SK-N-MC (cell line): Measurements from ENCODE around the gene GPNMB.
"Not testable (repeated sequence)": the region's sequence is repeated elsewhere in the genome, so short reads cannot be mapped to it uniquely, and the experiment has no call there.

ENCODE experiments used
- DNase-seq: peaks from one replicate; pipeline ENCODE4 v3.0.0-alpha.2; 2011; ENCODE audit warnings: low read depth, low spot score
- H3K27ac ChIP-seq: fragments of 200-600 bp; sonication (generic); 2 replicates; pipeline ENCODE4 v1.5.1; 2016; ENCODE audit warnings: mixed run types
- H3K36me3 ChIP-seq: fragments of 200-600 bp; sonication (generic); 2 replicates; pipeline ENCODE4 v1.6.1; 2017; ENCODE audit warnings: antibody characterized with exemption, low read length, mixed read lengths; ENCODE audit not compliant: insufficient read depth
- H3K4me3 ChIP-seq: fragments of 200-600 bp; sonication (generic); 2 replicates; pipeline ENCODE4 v1.5.1; 2016
- H3K9ac ChIP-seq: fragments of 200-600 bp; sonication (generic); 2 replicates; pipeline ENCODE4 v1.8.0; 2017; ENCODE audit warnings: mixed run types, mixed read lengths; ENCODE audit not compliant: insufficient read length
- H3K9me3 ChIP-seq: fragments of 200-600 bp; sonication (generic); 2 replicates; pipeline ENCODE4 v1.6.1; 2017; ENCODE audit warnings: low read depth, mild to moderate bottlenecking, antibody characterized with exemption, low read length, moderate library complexity, mixed read lengths
- EZH2 ChIP-seq: fragments of 200-600 bp; sonication (generic); IDR thresholded peaks from one replicate; pipeline ENCODE4 v1.6.1; 2017; ENCODE audit warnings: antibody characterized with exemption
- FOXP2 ChIP-seq: optimal IDR thresholded peaks from 2 replicates; pipeline ENCODE3; 2011; ENCODE audit warnings: mild to moderate bottlenecking, moderate library complexity; ENCODE audit not compliant: insufficient read depth; ENCODE audit errors: extremely low read length, control extremely low read depth
- POLR2AphosphoS5 ChIP-seq: IDR thresholded peaks from 2 replicates; pipeline ENCODE4 v1.6.1; 2012; ENCODE audit warnings: mild to moderate bottlenecking, low read depth, low read length, borderline replicate concordance

Gene GPNMB

DNA sequence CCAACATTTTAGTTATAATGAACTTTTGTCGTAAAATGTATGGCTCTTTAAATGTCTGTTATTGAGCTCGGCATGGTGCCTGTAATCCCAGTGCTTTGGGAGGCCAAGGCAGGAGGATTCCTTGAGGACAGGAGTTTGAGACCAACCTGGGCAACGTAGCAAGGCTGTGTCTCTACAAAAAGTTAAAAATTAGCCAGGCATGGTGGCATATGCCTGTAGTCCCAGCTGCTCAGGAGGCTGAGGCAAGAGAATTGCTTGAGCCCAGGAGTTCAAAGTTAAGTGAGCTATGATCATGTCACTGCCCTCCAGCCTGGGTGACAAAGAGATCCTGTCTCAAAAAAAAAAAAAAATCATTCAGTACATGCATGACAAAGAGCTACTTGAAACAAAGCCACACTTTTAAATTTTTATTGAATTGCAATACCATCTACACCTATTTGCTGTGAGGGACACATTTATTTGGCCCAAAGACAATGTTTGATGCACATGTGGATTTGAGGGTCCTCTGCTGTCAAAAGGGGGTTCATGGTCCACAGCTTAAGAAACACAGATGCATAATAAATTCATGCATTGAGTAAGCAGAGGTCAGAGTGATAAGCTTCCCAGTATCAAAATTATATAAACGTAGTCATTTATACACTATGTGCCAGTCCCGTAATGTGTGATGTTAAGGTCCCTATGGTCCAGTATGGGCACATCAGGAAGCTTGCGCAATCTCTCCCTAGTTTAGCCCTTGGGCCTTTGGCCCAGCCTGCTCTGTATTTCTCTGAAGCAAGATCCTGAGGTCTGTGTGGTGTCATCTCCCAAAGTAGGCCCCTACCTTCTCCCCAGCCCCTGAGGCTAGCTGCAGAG lies 48.2 kb downstream of the GPNMB start:
- Histone ChIP-seq H3K27ac (no peak overlapping the region), H3K36me3 (no peaks in the 10 kb centered on the region), H3K4me3 (no peak overlapping the region), H3K9ac (no peak overlapping the region), H3K9me3 (no peaks in the 10 kb centered on the region)
- TF ChIP-seq FOXP2 (no peak), POLR2AphosphoS5 (no peak), EZH2 (no peak)
- DNase-seq = no peak

DNA sequence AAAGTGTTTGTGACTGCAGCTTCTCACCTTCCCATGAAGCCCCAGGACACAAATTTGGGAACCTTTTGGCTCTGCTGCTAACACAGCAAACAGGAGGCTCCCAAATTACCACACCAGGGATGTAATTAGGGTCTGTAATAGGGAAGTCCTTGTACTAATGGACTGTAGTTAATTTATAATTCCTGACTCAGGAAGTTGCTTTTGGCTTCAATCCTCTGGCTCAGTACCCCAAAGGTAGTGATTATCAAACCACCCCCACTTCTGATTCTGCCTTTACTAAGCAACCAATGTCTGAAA lies 48.8 kb downstream of the GPNMB start:
- H3K4me3 ChIP-seq = no peak overlapping the region
- no peaks in the 10 kb centered on the region for H3K9me3 ChIP-seq
- no peaks in the 10 kb centered on the region for H3K36me3 ChIP-seq
- TF ChIP-seq EZH2 (no peak), POLR2AphosphoS5 (no peak)
- no peak overlapping the region for H3K27ac ChIP-seq
- no peak overlapping the region for H3K9ac ChIP-seq
- no peak for DNase-seq

DNA sequence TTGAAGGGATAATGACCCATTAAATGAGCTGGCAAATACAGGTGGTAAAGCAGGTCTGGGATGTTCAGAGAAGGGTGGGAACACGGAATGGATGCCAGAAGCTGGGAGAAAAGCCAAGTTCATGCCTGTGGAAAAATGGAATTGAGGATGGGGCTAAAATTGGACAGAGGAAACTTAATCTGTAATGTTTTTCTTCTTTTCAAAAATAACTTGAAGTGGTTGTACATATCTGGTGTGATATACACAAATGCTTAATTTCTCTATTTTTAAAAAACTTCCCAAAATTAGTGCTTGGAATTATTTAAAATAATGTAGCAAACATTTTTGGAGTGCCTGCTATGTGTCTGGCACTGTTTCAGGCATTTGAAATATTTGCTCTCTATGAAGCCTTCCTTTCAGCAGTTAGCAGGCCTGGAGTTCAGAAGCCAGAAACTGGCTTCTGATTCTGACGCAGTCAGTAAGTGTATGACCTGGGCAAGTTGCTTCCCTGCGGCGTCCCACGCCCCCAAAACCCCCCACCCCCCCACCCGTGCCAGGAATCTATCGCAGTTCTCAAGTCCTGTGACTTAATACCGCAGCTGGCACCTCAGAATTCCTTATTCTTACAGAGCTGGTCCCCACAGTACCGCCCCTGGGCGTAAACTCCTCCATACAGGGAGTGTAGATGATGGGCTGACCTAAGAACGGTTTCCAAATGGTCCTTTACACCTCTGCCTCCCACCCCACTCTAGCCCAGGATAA lies 51.7 kb downstream of the GPNMB start:
- Histone ChIP-seq H3K4me3 (peak overlapping the region; percentile 92), H3K36me3 (peaks cover 24% of the 10 kb centered on the region), H3K9ac (peak overlapping the region; percentile 78), H3K27ac (peak overlapping the region; percentile 95), H3K9me3 (no peaks in the 10 kb centered on the region)
- no peak for DNase-seq
- TF ChIP-seq POLR2AphosphoS5 (no peak), FOXP2 (no peak), EZH2 (no peak)

DNA sequence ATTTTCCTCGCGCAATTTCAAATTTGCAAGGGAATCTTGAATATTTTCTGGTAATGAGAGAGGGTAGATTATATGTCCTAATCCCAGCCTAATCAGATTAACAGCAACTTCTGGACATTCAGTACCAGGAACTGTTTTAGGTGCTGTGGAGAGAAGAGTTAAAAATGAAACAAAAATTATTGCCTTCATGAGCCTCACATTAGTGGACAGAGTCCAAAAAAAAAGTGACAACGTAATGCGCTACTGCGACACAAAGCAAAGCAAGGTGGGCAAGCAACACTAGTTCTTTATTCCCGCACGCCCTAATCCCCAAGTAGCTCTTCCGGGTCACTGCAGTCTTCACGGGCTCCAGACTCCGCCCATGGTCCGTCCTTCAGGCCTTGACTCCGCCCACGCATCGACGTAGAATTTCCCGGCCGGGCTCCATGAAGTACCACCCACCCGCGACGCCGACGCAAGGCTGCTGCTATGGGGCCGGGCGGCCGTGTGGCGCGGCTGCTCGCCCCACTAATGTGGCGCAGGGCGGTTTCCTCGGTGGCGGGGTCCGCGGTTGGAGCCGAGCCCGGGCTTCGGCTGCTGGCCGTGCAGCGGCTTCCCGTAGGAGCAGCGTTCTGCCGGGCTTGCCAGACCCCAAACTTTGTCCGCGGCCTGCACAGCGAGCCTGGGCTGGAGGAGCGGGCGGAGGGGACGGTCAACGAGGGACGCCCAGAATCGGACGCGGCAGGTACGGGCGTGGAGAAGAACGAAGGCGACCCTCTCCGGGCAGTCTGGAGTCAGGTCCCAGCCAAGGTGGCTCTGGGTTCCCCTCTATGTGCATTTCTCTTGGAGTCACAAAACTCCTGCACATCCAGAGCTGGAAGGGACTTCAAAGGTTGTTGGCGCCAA lies 52.6 kb downstream of the GPNMB start, which contains the start of gene MALSU1:
Gene MALSU1, plus strand, starts transcription at position 455 of the 885 bp plus-strand sequence. Its CDS starts 14 bp downstream, at position 469.
- DNase-seq = peak; percentile 89
- H3K9me3 ChIP-seq = no peaks in the 10 kb centered on the region
- H3K36me3 ChIP-seq = peaks cover 31% of the 10 kb centered on the region
- peak within 1 kb of the TSS; percentile 95 for H3K27ac ChIP-seq
- TF ChIP-seq POLR2AphosphoS5 = peak; percentile 96
- TF ChIP-seq EZH2 = no peak
- TF ChIP-seq FOXP2 = peak; percentile 62
- peak within 1 kb of the TSS; percentile 92 for H3K4me3 ChIP-seq
- H3K9ac ChIP-seq = peak within 1 kb of the TSS; percentile 90

DNA sequence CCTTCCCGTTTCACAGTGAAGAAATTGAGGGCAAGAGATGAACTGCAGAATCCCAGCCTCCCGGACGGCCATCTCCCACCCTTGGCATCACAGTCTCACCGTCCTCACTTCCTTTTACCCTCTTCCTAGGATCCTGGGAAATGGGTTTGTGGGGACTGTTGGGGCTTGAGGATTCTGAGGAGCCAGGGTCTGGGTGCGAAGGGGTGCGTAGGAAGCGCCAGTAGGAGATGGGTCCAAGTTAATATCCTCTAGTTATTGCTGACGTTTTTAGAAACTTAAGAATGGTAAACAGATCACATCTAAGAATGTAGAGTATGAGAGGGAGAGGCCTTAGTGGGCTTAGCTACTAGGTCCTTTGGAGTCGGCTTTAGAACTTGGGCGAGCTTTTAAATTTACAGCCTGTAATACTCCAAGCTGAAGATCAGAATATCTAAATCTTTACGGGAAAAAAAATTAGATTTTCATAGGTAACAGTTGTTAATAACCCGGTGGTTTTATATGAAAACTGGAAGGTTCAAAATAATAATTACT lies 53.3 kb downstream of the GPNMB start:
- H3K36me3 ChIP-seq = peaks cover 38% of the 10 kb centered on the region
- H3K9me3 ChIP-seq = no peaks in the 10 kb centered on the region
- no peak for DNase-seq
- peak overlapping the region; percentile 8; the same call in 1 of the 2 replicates for H3K27ac ChIP-seq
- peak overlapping the region; percentile 92 for H3K4me3 ChIP-seq
- H3K9ac ChIP-seq = peak overlapping the region; percentile 90
- TF ChIP-seq FOXP2 (no peak), EZH2 (no peak), POLR2AphosphoS5 (no peak)

DNA sequence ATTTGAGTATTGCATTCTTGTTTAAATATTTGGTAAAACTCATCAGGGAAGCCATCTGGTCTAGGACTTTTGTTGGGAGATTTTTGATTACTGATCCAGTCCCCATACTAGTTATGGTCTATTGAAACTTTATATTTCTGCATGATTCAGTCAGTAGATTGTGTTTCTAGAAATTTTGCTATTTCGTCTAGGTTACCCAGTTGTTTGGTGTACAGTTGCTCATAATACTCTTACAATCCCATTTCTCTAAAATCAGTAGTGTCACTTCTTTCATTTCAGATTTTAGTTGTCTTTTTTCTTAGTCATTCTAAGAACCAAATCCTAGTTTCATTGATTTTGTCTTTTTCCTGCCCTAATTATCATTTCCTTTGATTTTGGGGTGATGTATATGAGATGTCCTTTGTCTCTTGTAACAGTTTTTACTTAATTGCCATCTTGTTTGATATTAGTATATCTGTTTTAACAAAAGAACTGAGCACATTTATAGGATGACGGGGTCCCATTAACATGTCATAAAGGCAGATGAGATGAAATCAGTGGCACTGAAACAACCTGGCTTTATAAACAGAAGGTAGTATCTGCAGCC lies 60.5 kb downstream of the GPNMB start:
- H3K36me3 ChIP-seq = peaks cover 98% of the 10 kb centered on the region
- no peak overlapping the region for H3K9ac ChIP-seq
- no peaks in the 10 kb centered on the region for H3K9me3 ChIP-seq
- H3K27ac ChIP-seq = peak overlapping the region; percentile 4; the same call in 1 of the 2 replicates
- no peak for DNase-seq
- no peak overlapping the region for H3K4me3 ChIP-seq
- TF ChIP-seq FOXP2 (no peak), POLR2AphosphoS5 (no peak), EZH2 (no peak)

DNA sequence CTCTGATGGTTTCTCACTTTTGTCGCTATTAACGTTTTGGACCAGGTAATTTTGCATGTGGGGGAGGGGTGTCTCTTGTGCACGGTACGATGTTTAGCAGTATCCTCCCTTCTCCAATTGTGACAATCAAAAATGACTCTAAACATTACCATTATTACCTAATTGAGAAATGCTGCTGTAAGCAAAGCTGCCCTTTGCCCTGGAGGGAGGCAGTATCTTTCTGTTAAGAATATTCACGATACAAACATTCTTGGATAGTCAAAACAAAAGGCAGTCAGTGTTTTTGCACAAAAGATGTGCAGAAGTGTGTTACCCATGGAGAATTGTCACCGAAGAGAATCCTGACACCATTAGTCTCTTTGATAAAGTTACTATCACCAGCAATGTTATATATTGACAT lies 62.2 kb downstream of the GPNMB start:
- Histone ChIP-seq H3K9ac (no peak overlapping the region), H3K4me3 (no peak overlapping the region), H3K36me3 (peaks cover 99% of the 10 kb centered on the region), H3K27ac (no peak overlapping the region), H3K9me3 (no peaks in the 10 kb centered on the region)
- no peak for TF ChIP-seq FOXP2
- DNase-seq = no peak

DNA sequence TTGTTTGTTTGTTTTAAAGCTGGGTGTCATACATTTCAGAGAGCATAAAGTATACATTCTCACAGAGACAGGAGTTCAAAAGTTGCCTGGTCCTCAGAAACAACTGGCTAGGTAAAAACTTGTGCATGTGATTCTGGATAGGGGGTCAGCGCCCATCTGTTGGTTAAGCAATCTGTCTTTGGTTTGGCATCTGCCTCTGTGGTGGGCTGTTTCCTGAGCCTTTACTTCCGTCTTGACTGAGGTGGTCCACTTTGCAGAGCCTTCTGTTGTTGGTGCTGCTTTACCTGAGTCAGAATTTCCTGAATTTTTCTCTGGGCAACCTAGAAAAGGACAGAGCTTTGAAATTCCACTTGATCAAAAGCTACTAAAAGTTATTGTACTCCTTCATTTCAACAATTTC lies 65.6 kb downstream of the GPNMB start:
- not testable (repeated sequence) for H3K9ac ChIP-seq, H3K4me3 ChIP-seq, DNase-seq, H3K9me3 ChIP-seq
- H3K27ac ChIP-seq = 0 out of 2 replicates have a peak overlapping the region, but pooled peaks have one; percentile 10
- H3K36me3 ChIP-seq = peaks cover 93% of the 10 kb centered on the region
